Measurements from ENCODE around the gene DCBLD1. TPM values are rescaled to one million over a fixed set of nuclear protein-coding genes. Genes with fewer than 3 reads are reported as not detected.

The DCBLD1 gene
- total and polyA plus RNA-seq, 2 donors from 2014 or later, result 4.1 to 9.6 TPM

DNA sequence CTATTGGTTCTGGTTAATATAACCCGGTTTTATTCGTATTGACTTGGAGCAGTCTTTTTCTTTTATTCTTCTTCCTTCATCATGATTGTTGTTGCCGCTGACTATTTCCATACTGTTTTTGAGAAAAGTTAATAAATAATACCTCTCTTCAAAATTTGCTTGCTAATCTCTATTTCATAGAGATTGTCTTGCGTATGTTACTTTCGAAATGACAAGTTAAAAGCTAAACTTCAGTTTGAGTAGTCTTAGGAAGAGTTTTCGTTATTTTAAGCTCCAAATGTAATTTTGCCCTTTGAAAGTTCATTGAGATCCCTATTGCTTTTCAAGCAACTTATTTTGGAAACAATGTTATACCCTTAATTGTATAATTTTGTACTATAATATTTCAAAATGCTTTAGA, 36.4 kb downstream of the DCBLD1 start:
- Histone ChIP-seq H3K9me3 (ENCODE audit: control insufficient read depth in 2 of 3, insufficient read depth in 1 of 3, low read length in 3 of 3) (no peaks in the 10 kb centered on the region), H3K27ac (ENCODE audit: low read depth in 2 of 2, low read length in 2 of 2) (no peak overlapping the region), H3K4me3 (ENCODE audit: low read length in 3 of 3) (no peak overlapping the region), H3K4me1 (ENCODE audit: control insufficient read depth in 2 of 3, insufficient read depth in 2 of 3, low read depth in 1 of 3, low read length in 3 of 3) (peaks cover 0 to 2% (median 0%) of the 10 kb centered on the region in 3 donors), H3K36me3 (ENCODE audit: control insufficient read depth in 2 of 3, insufficient read depth in 3 of 3, low read length in 3 of 3) (no peaks in the 10 kb centered on the region), H3K27me3 (ENCODE audit: control insufficient read depth, insufficient read depth, low read length) (no peaks in the 10 kb centered on the region), H3K9ac (ENCODE audit: low read length in 3 of 3) (no peak overlapping the region)
- FAIRE-seq (no peak), DNase-seq (no peak)
- TF ChIP-seq, protein P1, sequence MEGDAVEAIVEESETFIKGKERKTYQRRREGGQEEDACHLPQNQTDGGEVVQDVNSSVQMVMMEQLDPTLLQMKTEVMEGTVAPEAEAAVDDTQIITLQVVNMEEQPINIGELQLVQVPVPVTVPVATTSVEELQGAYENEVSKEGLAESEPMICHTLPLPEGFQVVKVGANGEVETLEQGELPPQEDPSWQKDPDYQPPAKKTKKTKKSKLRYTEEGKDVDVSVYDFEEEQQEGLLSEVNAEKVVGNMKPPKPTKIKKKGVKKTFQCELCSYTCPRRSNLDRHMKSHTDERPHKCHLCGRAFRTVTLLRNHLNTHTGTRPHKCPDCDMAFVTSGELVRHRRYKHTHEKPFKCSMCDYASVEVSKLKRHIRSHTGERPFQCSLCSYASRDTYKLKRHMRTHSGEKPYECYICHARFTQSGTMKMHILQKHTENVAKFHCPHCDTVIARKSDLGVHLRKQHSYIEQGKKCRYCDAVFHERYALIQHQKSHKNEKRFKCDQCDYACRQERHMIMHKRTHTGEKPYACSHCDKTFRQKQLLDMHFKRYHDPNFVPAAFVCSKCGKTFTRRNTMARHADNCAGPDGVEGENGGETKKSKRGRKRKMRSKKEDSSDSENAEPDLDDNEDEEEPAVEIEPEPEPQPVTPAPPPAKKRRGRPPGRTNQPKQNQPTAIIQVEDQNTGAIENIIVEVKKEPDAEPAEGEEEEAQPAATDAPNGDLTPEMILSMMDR (IDR thresholded peaks at IDR 0.05; ENCODE audit: borderline replicate concordance, extremely low read depth, insufficient read depth), result no peak
- intact Hi-C loops (cut with DNase I), result no loop called here

DNA sequence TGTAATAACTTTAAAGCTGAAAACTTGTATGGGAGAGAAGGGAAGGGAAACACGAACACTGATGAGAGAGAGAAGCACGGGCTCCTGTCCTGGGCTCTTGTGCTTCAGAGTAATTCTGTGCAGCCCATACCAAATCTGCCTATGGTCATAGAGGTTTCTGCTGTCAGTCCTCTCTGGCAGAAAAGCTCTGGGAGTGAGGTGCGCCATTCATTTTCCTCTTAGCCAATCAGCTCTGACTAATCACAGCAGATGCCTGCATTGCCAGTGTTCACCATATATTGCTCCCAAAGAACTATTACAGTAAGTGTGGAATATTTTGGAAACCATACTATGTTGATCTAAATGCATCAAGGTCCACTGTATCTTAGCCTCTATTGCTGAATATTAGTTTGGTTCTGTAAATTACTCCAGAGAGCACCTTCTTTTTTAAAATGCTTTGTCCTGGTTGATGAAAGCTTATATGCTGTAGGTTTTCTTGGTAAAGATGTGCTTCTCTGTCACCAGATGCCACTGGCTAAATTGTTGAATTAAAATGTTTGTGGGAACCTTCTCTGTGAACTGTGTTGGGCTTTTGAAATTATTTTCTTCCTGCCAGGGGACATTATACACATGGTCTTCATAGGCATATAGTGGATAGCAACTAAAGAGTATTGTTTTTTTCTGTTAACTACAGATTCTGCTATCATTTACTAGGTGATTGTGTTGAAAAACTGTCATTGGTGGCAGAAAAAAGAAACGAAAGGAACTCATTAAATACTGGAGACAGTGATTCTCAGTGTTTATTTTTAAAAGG, 38.3 kb downstream of the DCBLD1 start:
- peaks cover 0 to 2% (median 0%) of the 10 kb centered on the region in 3 donors for H3K4me1 ChIP-seq (ENCODE audit: control insufficient read depth in 2 of 3, insufficient read depth in 2 of 3, low read depth in 1 of 3, low read length in 3 of 3)
- no peaks in the 10 kb centered on the region for H3K36me3 ChIP-seq (ENCODE audit: control insufficient read depth in 2 of 3, insufficient read depth in 3 of 3, low read length in 3 of 3)
- no peak for FAIRE-seq
- TF ChIP-seq, protein P1 (IDR thresholded peaks at IDR 0.05; ENCODE audit: borderline replicate concordance, extremely low read depth, insufficient read depth), result no peak
- no peak overlapping the region for H3K4me3 ChIP-seq (ENCODE audit: low read length in 3 of 3)
- no peaks in the 10 kb centered on the region for H3K27me3 ChIP-seq (ENCODE audit: control insufficient read depth, insufficient read depth, low read length)
- no peak for DNase-seq
- no peak overlapping the region for H3K27ac ChIP-seq (ENCODE audit: low read depth in 2 of 2, low read length in 2 of 2)
- intact Hi-C loops (cut with DNase I), result no loop called here
- H3K9ac ChIP-seq (ENCODE audit: low read length in 3 of 3), result no peak overlapping the region
- no peaks in the 10 kb centered on the region for H3K9me3 ChIP-seq (ENCODE audit: control insufficient read depth in 2 of 3, insufficient read depth in 1 of 3, low read length in 3 of 3)

DNA sequence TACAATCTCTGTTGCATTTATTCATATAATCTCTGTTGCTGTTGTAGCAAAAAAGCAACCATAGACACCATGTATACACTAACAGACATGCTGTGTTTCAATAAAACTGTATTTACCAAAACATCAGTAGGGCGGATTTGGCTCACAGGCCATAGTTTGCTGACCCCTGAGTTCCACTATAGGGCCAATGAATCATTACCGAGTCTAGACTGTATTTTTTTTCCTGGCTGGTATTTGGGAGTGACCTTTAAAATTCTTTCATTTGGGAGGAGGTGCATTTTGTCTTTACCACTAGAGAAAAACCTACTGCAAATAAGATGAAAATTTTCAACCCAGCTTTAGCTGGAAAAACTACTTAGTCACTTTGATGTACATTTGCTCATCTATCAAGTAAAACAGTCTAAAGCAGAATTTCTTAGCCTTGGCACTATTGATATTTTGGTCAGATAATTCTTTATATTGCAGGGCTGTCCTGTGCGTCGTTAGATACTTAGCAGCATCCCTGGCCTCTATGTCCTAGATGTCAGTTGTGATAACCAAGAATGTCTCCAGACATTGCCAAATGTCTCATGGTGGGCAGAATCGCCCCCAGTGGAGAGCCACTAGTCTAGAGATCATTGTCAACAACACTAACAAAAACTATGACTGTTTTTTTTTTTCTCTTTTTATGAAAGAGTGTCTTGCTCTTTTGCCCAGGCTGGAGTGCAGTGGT, 39.5 kb downstream of the DCBLD1 start:
- no peaks in the 10 kb centered on the region for H3K27me3 ChIP-seq (ENCODE audit: control insufficient read depth, insufficient read depth, low read length)
- DNase-seq, result no peak
- no peak for FAIRE-seq
- peaks cover 0 to 2% (median 0%) of the 10 kb centered on the region in 3 donors for H3K4me1 ChIP-seq (ENCODE audit: control insufficient read depth in 2 of 3, insufficient read depth in 2 of 3, low read depth in 1 of 3, low read length in 3 of 3)
- no peak overlapping the region for H3K9ac ChIP-seq (ENCODE audit: low read length in 3 of 3)
- H3K36me3 ChIP-seq (ENCODE audit: control insufficient read depth in 2 of 3, insufficient read depth in 3 of 3, low read length in 3 of 3), result no peaks in the 10 kb centered on the region
- H3K9me3 ChIP-seq (ENCODE audit: control insufficient read depth in 2 of 3, insufficient read depth in 1 of 3, low read length in 3 of 3), result no peaks in the 10 kb centered on the region
- H3K4me3 ChIP-seq (ENCODE audit: low read length in 3 of 3), result no peak overlapping the region
- H3K27ac ChIP-seq (ENCODE audit: low read depth in 2 of 2, low read length in 2 of 2), result no peak overlapping the region
- TF ChIP-seq, protein P1 (IDR thresholded peaks at IDR 0.05; ENCODE audit: borderline replicate concordance, extremely low read depth, insufficient read depth), result no peak
- intact Hi-C loops (cut with DNase I), result no loop called here

Measured in kidney (tissue), 14 donors.